Muscle of leg (tissue), 11 donors: ENCODE results near the gene ZBTB44. TPM values are rescaled to one million over a fixed set of nuclear protein-coding genes. Genes with fewer than 3 reads are reported as not detected.

Experiments used
- DNase-seq: peaks from one replicate; pipeline ENCODE4 v3.0.0; 2013
- H3K27ac ChIP-seq: one replicate; pipeline ENCODE4 v1.5.1; 2013; ENCODE audit warnings: mild to moderate bottlenecking, low read length, control low read depth
- H3K27me3 ChIP-seq: one replicate; pipeline ENCODE4 v1.6.1; 2013; ENCODE audit warnings: low read length; ENCODE audit not compliant: control insufficient read depth, insufficient read depth
- H3K36me3 ChIP-seq: one replicate; pipeline ENCODE4 v1.6.1; 2013; ENCODE audit warnings: low read length; ENCODE audit not compliant: control insufficient read depth, insufficient read depth
- H3K4me1 ChIP-seq: one replicate; pipeline ENCODE4 v1.6.1; 2013; ENCODE audit warnings: low read length; ENCODE audit not compliant: control insufficient read depth, insufficient read depth
- H3K4me3 ChIP-seq: one replicate; pipeline ENCODE4 v1.5.1; 2013; ENCODE audit warnings: low read length, control low read depth
- H3K9me3 ChIP-seq: replicated peaks from 2 replicates; pipeline ENCODE4 v1.6.1; 2013; ENCODE audit warnings: low read depth, low read length; ENCODE audit not compliant: control insufficient read depth
- WGBS: methylation state at CpG from one replicate; pipeline ENCODE4 v1.1.5; 2013; ENCODE audit warnings: missing lambda C conversion rate; ENCODE audit not compliant: insufficient coverage; 5-methylcytosine and 5-hydroxymethylcytosine counted together
- polyA plus RNA-seq, 8 donors: library from polyadenylated mRNA; unstranded; fragments of 120-200 nt; gene quantifications; one replicate each; pipeline versions ENCODE4 v1.2.1 to v1.2.3, GENCODE V29; 2013; ENCODE audit warnings: inconsistent platforms in 1 of 8, low replicate concordance in 1 of 8; ENCODE audit not compliant: insufficient read length in 8 of 8, insufficient read depth in 1 of 8
- total RNA-seq: library from RNA; stranded (reverse); fragments of 120-200 nt; gene quantifications from one replicate; pipeline ENCODE4 v1.2.4, GENCODE V29; 2013

ZBTB44 gene
- total and polyA plus RNA-seq, 9 donors = 18.3 to 37.0 (median 22.8) TPM

GRCh38 chr11:130179396-130180306 lies 135.1 kb downstream of the ZBTB44 start:
- peak; percentile 36 for DNase-seq
- Histone ChIP-seq H3K27ac (peak overlapping the region; percentile 60), H3K36me3 (no peaks in the 10 kb centered on the region), H3K4me3 (no peak overlapping the region), H3K27me3 (no peaks in the 10 kb centered on the region), H3K9me3 (peaks cover 3% of the 10 kb centered on the region), H3K4me1 (peaks cover 32% of the 10 kb centered on the region)
- 36% methylated on average over 19 of the region's 21 CpGs for WGBS

- Histone ChIP-seq H3K9me3 (peaks cover 3% of the 10 kb centered on the region), H3K4me1 (peaks cover 32% of the 10 kb centered on the region), H3K27me3 (no peaks in the 10 kb centered on the region), H3K4me3 (no peak overlapping the region), H3K27ac (peak overlapping the region; percentile 60), H3K36me3 (no peaks in the 10 kb centered on the region)
- DNase-seq = peak; percentile 92
- WGBS = 14% methylated on average over 11 of the region's 16 CpGs
Observed at GRCh38 chr11:130178441-130179339, 136.0 kb downstream of the ZBTB44 start.

GRCh38 chr11:130177782-130178181 lies 136.9 kb downstream of the ZBTB44 start:
- Histone ChIP-seq H3K36me3 (no peaks in the 10 kb centered on the region), H3K27me3 (no peaks in the 10 kb centered on the region), H3K4me3 (no peak overlapping the region), H3K4me1 (peaks cover 32% of the 10 kb centered on the region), H3K9me3 (peaks cover 3% of the 10 kb centered on the region), H3K27ac (peak overlapping the region; percentile 6)
- peak; percentile 26 for DNase-seq
- 71% methylated on average over 4 of the region's 10 CpGs for WGBS

Other genes starting within 250 kb of the ZBTB44 start
- 84.7 TPM for gene APLP2, start 245.0 kb downstream of the ZBTB44 start, total RNA-seq
- 100 to 1,000 TPM; 107 to 183 (median 141) TPM for gene APLP2, start 245.0 kb downstream of the ZBTB44 start, polyA plus RNA-seq
- gene ST14, start 155.1 kb downstream of the ZBTB44 start, total RNA-seq = 0.35 TPM
- gene ST14, start 155.1 kb downstream of the ZBTB44 start, polyA plus RNA-seq = 1 to 10 TPM in 3 of 8 donors, under 1 TPM in 5; 0.30 to 8.5 (median 0.81) TPM
- 5.3 TPM for gene ADAMTS8, start 113.7 kb upstream of the ZBTB44 start, total RNA-seq
- gene ADAMTS8, start 113.7 kb upstream of the ZBTB44 start, polyA plus RNA-seq = 10 to 100 TPM in 6 of 8 donors, 1 to 10 TPM in 2; 7.5 to 14.4 (median 11.3) TPM
- gene ADAMTS15, start 133.7 kb upstream of the ZBTB44 start, total RNA-seq = 17.8 TPM
- 10 to 100 TPM; 20.9 to 33.4 (median 26.0) TPM for gene ADAMTS15, start 133.7 kb upstream of the ZBTB44 start, polyA plus RNA-seq